BE2C (cell line): ENCODE data around the gene KAZN.

Experiments used
- DNase-seq: peaks from one replicate; pipeline ENCODE4 v3.0.0-alpha.2; 2020
- H3K27me3 ChIP-seq: fragments of 250-450 bp; sonication (Bioruptor Pico); 2 replicates; pipeline ENCODE4 v1.5.1; 2020; ENCODE audit warnings: mild to moderate bottlenecking
- H3K36me3 ChIP-seq: fragments of 250-450 bp; sonication (Bioruptor Pico); 2 replicates; pipeline ENCODE4 v1.5.1; 2020; ENCODE audit warnings: mild to moderate bottlenecking
- H3K4me1 ChIP-seq: fragments of 250-450 bp; sonication (Bioruptor Pico); 2 replicates; pipeline ENCODE4 v1.5.1; 2020
- H3K4me3 ChIP-seq: 2 replicates; pipeline ENCODE4 v1.5.1; 2011; ENCODE audit warnings: low read depth, low read length
- H3K9me3 ChIP-seq: fragments of 250-450 bp; sonication (Bioruptor Pico); 2 replicates; pipeline ENCODE4 v1.5.1; 2020
- CTCF ChIP-seq: IDR thresholded peaks from 2 replicates; pipeline ENCODE4 v1.5.1; 2012; ENCODE audit warnings: mild to moderate bottlenecking, low read depth, low read length

The KAZN gene

DNA sequence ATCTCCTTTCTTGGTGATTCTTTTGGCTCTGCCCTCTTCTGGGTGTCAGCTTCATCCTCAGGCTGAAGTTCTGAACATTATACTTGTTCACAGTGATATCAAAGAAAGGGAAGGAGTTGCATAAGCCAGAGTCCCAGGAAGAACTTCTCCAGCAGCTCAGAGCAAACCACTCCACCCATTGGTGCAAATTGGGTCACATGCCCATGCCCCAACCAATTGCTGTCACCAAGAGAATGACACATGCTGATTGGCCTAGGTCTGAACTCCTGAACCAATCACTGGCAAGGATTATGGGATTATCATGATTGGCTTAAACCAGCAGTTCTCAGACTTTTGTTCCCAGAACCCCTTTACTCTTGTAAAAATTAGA lies 298.6 kb downstream of the KAZN start:
- TF ChIP-seq CTCF, result no peak
- DNase-seq, result no peak
- Histone ChIP-seq H3K36me3 (no peaks in the 10 kb centered on the region), H3K4me3 (no peak overlapping the region), H3K27me3 (no peaks in the 10 kb centered on the region), H3K4me1 (no peaks in the 10 kb centered on the region), H3K9me3 (no peaks in the 10 kb centered on the region)

- Histone ChIP-seq H3K4me3 (no peak overlapping the region), H3K4me1 (no peaks in the 10 kb centered on the region), H3K9me3 (no peaks in the 10 kb centered on the region), H3K27me3 (no peaks in the 10 kb centered on the region), H3K36me3 (no peaks in the 10 kb centered on the region)
- no peak for DNase-seq
- TF ChIP-seq CTCF, result no peak
Observed at GRCh38 chr1:14897547-14897946, 299.1 kb downstream of the KAZN start.

- TF ChIP-seq CTCF, result no peak
- no peaks in the 10 kb centered on the region for H3K36me3 ChIP-seq
- no peak overlapping the region for H3K4me3 ChIP-seq
- no peaks in the 10 kb centered on the region for H3K9me3 ChIP-seq
- DNase-seq, result no peak
- no peaks in the 10 kb centered on the region for H3K4me1 ChIP-seq
- no peaks in the 10 kb centered on the region for H3K27me3 ChIP-seq
Observed at GRCh38 chr1:14897997-14898645, 299.6 kb downstream of the KAZN start.

DNA sequence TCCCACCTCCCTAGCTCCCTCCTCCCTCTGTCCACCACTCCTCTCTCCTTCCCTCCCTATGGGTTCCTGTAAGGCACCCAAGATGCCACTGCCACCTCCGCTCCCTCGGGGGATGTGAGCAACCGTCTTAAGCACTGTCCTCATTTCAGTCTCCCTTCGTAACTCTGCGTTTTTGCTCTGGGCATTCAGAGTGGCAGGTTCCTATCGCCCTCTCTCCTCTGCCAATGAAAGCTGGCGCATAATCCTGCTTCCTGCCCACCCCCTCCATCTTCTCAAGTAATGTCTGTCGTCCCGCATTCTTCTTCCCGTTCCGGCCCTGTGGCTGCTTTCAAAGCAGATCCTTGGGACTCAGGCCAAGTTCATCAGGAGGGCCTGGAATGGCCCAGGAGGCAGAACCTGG lies 301.2 kb downstream of the KAZN start:
- Histone ChIP-seq H3K4me3 (no peak overlapping the region), H3K4me1 (no peaks in the 10 kb centered on the region), H3K9me3 (no peaks in the 10 kb centered on the region), H3K36me3 (no peaks in the 10 kb centered on the region), H3K27me3 (no peaks in the 10 kb centered on the region)
- no peak for DNase-seq
- no peak for TF ChIP-seq CTCF

- Histone ChIP-seq H3K4me1 (no peaks in the 10 kb centered on the region), H3K36me3 (no peaks in the 10 kb centered on the region), H3K27me3 (no peaks in the 10 kb centered on the region), H3K9me3 (no peaks in the 10 kb centered on the region), H3K4me3 (no peak overlapping the region)
- DNase-seq, result no peak
- no peak for TF ChIP-seq CTCF
Observed at GRCh38 chr1:14901371-14901954, 303.0 kb downstream of the KAZN start.

- no peak for TF ChIP-seq CTCF
Observed at GRCh38 chr1:14903922-14904321, 305.4 kb downstream of the KAZN start.

More at GRCh38 chr1:14903922-14904321, 305.4 kb downstream of the KAZN start:
- DNase-seq, result no peak
- Histone ChIP-seq H3K4me1 (no peaks in the 10 kb centered on the region), H3K36me3 (no peaks in the 10 kb centered on the region), H3K9me3 (no peaks in the 10 kb centered on the region), H3K27me3 (no peaks in the 10 kb centered on the region), H3K4me3 (no peak overlapping the region)
